Activated CD8-positive, alpha-beta memory T cell treated with anti-CD3 and anti-CD28 coated beads, Interleukin-2, amount 50 U/mL, for 48 hours (primary cell): ENCODE results near the gene TRIP6.
"Not testable (repeated sequence)": the region's sequence is repeated elsewhere in the genome, so short reads cannot be mapped to it uniquely, and the experiment has no call there.

ENCODE experiments used
- DNase-seq: peaks from one replicate; pipeline ENCODE4 v3.0.0-alpha.2; 2020

The TRIP6 gene

GRCh38 chr7:100919779-100920437 lies 52.7 kb downstream of the TRIP6 start:
- DNase-seq, result not testable (repeated sequence)

DNA sequence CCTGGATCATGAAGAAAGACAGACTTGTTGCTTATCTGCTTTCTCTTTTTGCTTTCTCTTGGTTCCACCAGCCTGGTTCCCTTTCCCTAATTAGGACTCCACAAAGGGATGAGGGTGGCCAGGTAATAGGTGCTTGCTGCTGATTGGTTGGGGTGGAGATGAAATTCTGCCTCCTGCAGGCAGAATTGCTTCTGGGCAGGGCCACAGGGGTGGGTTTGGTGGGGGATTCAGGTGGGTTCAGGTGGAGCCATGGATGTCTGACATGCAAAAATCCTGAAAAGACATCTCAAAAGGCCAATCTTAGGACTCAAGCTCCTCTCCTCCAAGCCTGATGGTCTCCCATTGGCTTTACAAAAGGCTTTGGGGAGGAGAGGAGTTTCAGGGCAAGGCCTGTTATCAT lies 53.9 kb downstream of the TRIP6 start:
- DNase-seq, result no peak
